Tibial nerve (tissue), 4 donors: ENCODE measurements around the gene VPS18.

Experiments used
- CTCF ChIP-seq, 5 experiments: fragments of 200-600 bp in 3 of 5; fragments of 450-650 bp in 2 of 5; sonication (generic) in 3 of 5; IDR thresholded peaks; one replicate each; pipeline ENCODE4 v1.5.1; 2016 to 2019; ENCODE audit warnings: antibody characterized with exemption in 5 of 5, mild to moderate bottlenecking in 3 of 5, moderate library complexity in 2 of 5
- EP300 ChIP-seq, 2 donors: sonication (generic); formaldehyde crosslinking; IDR thresholded peaks; one replicate each; pipeline ENCODE4 v1.6.1; 2017; ENCODE audit warnings: antibody characterized with exemption in 2 of 2, mild to moderate bottlenecking in 1 of 2

GRCh38 chr15:40941528-40942336 is 47.5 kb downstream of the VPS18 start:
- TF ChIP-seq EP300 (IDR thresholded peaks at IDR 0.05) (peak in 1 of 2 donors; percentile 49), CTCF (IDR thresholded peaks at IDR 0.05) (peak; percentile 39 to 98 (median 95))
